Tibial artery (tissue), 4 donors: ENCODE data around the gene TMEM44.

Source experiments
- DNase-seq, 2 donors: peaks; one replicate each; pipeline ENCODE4 v3.0.0-alpha.2; 2019
- H3K27ac ChIP-seq, 2 donors: fragments of 200-600 bp; sonication (generic) in 1 of 2; 1 replicate in 1 of 2; 2 replicates in 1 of 2; pipeline ENCODE4 v1.5.1; 2018 to 2019; ENCODE audit warnings: mild to moderate bottlenecking in 1 of 2
- H3K27me3 ChIP-seq, 2 donors: fragments of 200-600 bp; sonication (generic) in 1 of 2; one replicate each; pipeline versions ENCODE4 v1.5.1 to v1.6.0; 2016 to 2019
- H3K36me3 ChIP-seq, 3 donors: fragments of 200-600 bp; sonication (generic) in 2 of 3; one replicate each; pipeline ENCODE4 v1.5.1; 2016 to 2019; ENCODE audit warnings: mild to moderate bottlenecking in 2 of 3
- H3K4me1 ChIP-seq, 4 donors: fragments of 200-600 bp; sonication (generic) in 2 of 4; 1 replicate in 3 of 4; 2 replicates in 1 of 4; pipeline ENCODE4 v1.5.1; 2016 to 2019
- H3K4me3 ChIP-seq, 2 donors: fragments of 200-600 bp; sonication (generic) in 1 of 2; 1 replicate in 1 of 2; 2 replicates in 1 of 2; pipeline ENCODE4 v1.5.1; 2018 to 2019; ENCODE audit warnings: mild to moderate bottlenecking in 2 of 2
- H3K9me3 ChIP-seq, 3 donors: fragments of 200-600 bp; sonication (generic) in 1 of 3; one replicate each; pipeline ENCODE4 v1.5.1; 2016 to 2019
- CTCF ChIP-seq, 2 experiments: fragments of 200-600 bp in 1 of 2; fragments of 450-650 bp in 1 of 2; IDR thresholded peaks; one replicate each; pipeline ENCODE4 v1.5.1; 2017 to 2019; ENCODE audit warnings: antibody characterized with exemption in 2 of 2, mild to moderate bottlenecking in 1 of 2, moderate library complexity in 1 of 2
- intact Hi-C: fragments of 100-400 bp; cut with DNase I; formaldehyde crosslinking; loops from one replicate; pipeline ENCODE4 v1.15.0; 2023; ENCODE audit warnings: low total_unique reads

Gene TMEM44

GRCh38 chr3:194621947-194622346 is 11.3 kb downstream of the TMEM44 start:
- Histone ChIP-seq H3K27me3 (no peaks in the 10 kb centered on the region), H3K36me3 (peaks cover 0 to 17% (median 0%) of the 10 kb centered on the region in 3 donors), H3K27ac (no peak overlapping the region), H3K4me3 (no peak overlapping the region), H3K9me3 (no peaks in the 10 kb centered on the region), H3K4me1 (no peaks in the 10 kb centered on the region)
- DNase-seq = no peak
- intact Hi-C loops = no loop called here
- TF ChIP-seq CTCF (IDR thresholded peaks at IDR 0.05) = no peak

- DNase-seq = no peak
- Histone ChIP-seq H3K4me3 (no peak overlapping the region), H3K36me3 (peaks cover 0 to 8% (median 0%) of the 10 kb centered on the region in 3 donors), H3K4me1 (no peaks in the 10 kb centered on the region), H3K27me3 (no peaks in the 10 kb centered on the region), H3K9me3 (no peaks in the 10 kb centered on the region), H3K27ac (no peak overlapping the region)
- intact Hi-C loops = no loop called here
- no peak for TF ChIP-seq CTCF (IDR thresholded peaks at IDR 0.05)
These were observed 13.0 kb downstream of the TMEM44 start for GRCh38 chr3:194620196-194620595.

- no peaks in the 10 kb centered on the region for H3K9me3 ChIP-seq
- no peak overlapping the region for H3K4me3 ChIP-seq
- H3K36me3 ChIP-seq = peaks cover 0 to 8% (median 0%) of the 10 kb centered on the region in 3 donors
- no peak for DNase-seq
- intact Hi-C loops = no loop called here
- no peak for TF ChIP-seq CTCF (IDR thresholded peaks at IDR 0.05)
- no peak overlapping the region for H3K27ac ChIP-seq
- H3K4me1 ChIP-seq = no peaks in the 10 kb centered on the region
- H3K27me3 ChIP-seq = no peaks in the 10 kb centered on the region
These were observed 13.5 kb downstream of the TMEM44 start for GRCh38 chr3:194619741-194620140.

- H3K36me3 ChIP-seq = peaks cover 0 to 8% (median 0%) of the 10 kb centered on the region in 3 donors
- H3K4me3 ChIP-seq = no peak overlapping the region
- intact Hi-C loops = no loop called here
- no peaks in the 10 kb centered on the region for H3K4me1 ChIP-seq
- no peak for DNase-seq
- no peak for TF ChIP-seq CTCF (IDR thresholded peaks at IDR 0.05)
- no peak overlapping the region for H3K27ac ChIP-seq
- H3K9me3 ChIP-seq = no peaks in the 10 kb centered on the region
- no peaks in the 10 kb centered on the region for H3K27me3 ChIP-seq
These were observed 14.2 kb downstream of the TMEM44 start for GRCh38 chr3:194618858-194619608.

- no peak for DNase-seq
- no peak for TF ChIP-seq CTCF (IDR thresholded peaks at IDR 0.05)
- Histone ChIP-seq H3K4me1 (no peaks in the 10 kb centered on the region), H3K9me3 (no peaks in the 10 kb centered on the region), H3K36me3 (peaks cover 0 to 2% (median 0%) of the 10 kb centered on the region in 3 donors), H3K27ac (no peak overlapping the region), H3K27me3 (no peaks in the 10 kb centered on the region), H3K4me3 (no peak overlapping the region)
- intact Hi-C loops = no loop called here
These were observed 15.4 kb downstream of the TMEM44 start for GRCh38 chr3:194617827-194618226.
